NCI-H2196 treated with DMSO at 0.1 percent for 48 hours (cell line): ENCODE measurements around the gene RALBP1.
A peak's percentile ranks its signal among the peaks of the same experiment; 100 is the strongest.
"Not testable (repeated sequence)": the region's sequence is repeated elsewhere in the genome, so short reads cannot be mapped to it uniquely, and the experiment has no call there.

Source experiments
- DNase-seq: peaks from one replicate; lab custom pipeline; 2025; ENCODE audit not compliant: unreplicated experiment; lab: John Stamatoyannopoulos, UW

RALBP1 gene

GRCh38 chr18:9454061-9454703 is 21.1 kb upstream of the RALBP1 start:
- DNase-seq = no peak

- DNase-seq = no peak
Observed at GRCh38 chr18:9455718-9456511, 19.4 kb upstream of the RALBP1 start.

GRCh38 chr18:9466127-9466526 is 9.2 kb upstream of the RALBP1 start:
- no peak for DNase-seq

DNA sequence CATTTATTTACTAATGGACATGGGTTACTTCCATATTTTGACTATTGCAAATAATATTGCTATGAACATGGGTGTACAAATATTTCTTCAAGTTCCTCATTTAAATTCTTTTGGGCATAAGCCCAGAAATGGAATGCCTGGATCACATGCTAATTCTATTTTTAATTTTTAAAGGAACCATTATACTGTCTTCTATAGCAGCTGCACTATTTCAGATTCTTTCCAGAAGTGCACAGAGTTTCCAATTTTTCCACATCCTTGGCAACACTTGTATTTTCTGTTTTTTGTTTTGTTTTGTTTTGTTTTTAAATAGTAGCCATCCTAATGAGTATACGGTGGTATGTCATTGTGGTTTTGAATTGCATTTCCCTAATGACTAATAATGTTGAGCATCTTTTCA is 8.5 kb upstream of the RALBP1 start:
- no peak for DNase-seq

GRCh38 chr18:9468998-9469397 is 6.3 kb upstream of the RALBP1 start:
- DNase-seq = no peak

GRCh38 chr18:9469685-9470084 is 5.6 kb upstream of the RALBP1 start:
- no peak for DNase-seq

DNA sequence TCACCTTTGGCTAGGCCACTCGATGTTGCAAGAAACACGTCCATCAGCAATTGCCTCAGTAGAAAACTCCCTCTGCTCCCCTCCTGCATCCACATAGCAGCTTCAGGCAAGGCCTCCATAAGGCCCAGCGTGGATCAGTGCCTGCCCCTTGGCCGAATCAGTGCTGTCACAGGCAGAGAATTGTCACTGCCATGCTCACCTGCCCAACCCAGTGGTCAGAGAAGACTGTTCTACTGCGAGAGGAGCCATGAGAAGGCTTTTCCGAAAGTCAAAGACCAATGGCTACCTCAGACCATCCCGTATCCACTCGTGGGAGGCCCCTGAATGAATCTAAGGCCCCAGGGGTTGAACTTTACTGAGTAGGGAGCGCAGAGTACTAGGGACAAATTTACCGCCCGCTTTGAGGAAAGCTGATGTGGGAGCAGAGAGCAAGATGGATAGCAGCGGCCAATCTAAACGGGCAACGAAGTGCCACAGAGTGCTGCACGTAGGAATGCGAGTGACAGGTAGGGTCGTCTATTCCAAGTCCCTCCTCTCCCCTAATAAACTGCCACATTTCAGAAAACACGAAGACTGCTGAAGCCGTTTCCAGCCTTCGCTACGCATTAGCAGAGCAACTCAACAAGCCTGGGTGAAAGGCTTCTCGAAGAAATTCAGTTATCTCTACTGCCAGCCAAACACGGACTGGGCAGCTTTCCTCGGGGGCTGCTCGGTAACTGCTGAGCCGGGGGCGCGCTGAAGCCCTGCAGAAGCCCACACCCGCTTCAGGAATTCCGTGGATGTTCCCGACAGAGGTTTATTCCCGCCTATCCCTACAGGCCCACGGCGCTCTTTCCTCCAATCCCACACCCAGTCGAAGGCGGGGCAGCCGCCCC is 968 bp upstream of the RALBP1 start:
- peak; percentile 81 for DNase-seq

GRCh38 chr18:9475643-9476591 is 604 bp downstream of the RALBP1 start:
- no peak for DNase-seq

- not testable (repeated sequence) for DNase-seq
Observed at GRCh38 chr18:9476949-9477348, 1.6 kb downstream of the RALBP1 start.

DNA sequence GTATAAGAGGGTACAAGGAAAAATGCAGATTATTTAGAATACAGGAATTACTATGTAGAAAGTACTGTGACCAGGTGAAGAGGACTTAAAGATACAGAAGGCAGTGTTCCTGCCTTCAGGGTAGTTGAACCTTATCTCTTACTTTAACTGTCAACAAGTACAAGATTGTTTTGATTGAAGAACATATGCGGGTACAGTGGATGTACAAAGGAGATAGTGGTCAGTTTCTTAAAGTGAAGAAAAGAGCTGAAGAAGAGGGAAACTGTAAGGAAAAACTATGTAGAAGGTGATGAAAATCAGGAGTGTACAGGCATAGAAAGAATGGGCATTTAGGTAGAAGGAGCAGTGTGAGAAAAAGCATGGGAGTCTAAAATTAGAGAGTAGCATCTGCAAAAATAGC is 2.2 kb downstream of the RALBP1 start:
- no peak for DNase-seq

- no peak for DNase-seq
Observed at GRCh38 chr18:9478545-9478944, 3.2 kb downstream of the RALBP1 start.

DNA sequence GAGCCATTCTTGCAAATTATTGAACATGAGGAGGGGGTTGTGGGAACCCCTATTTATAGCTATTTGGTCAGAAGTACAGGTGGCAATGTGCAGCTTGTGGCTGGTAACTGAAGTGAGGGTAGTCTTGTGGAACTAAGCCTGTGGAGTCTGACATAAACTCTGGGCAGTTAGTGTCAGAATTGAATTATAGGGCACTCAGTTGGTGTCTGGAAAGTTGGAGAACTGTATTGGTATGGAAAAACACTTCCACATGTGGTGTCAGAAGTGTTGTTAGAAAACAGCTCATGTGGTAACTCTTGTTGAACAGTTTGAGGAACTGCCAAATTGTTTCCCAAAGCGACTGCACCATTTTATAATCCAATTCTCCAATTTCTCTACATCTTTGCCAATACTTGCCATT is 7.5 kb downstream of the RALBP1 start:
- DNase-seq = no peak

DNA sequence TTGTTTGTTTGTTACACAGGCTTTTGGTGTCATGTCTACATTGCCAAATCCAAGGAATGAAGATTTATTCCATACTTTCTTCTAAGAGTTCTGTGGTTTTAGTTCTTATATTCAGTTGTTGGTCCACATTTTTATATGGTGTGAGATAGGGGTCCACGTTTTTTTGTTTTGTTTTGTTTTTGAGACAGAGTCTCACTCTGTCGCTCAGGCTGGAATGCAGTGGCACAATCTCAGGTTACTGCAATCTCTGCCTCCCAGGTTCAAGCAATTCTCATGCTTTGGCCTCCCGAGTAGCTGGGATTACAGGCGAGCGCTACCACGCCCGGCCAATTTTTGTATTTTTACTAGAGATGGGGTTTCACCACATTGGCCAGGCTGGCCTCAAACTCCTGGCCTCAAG is 8.2 kb downstream of the RALBP1 start:
- no peak for DNase-seq

GRCh38 chr18:9484856-9485255 is 9.5 kb downstream of the RALBP1 start:
- DNase-seq = not testable (repeated sequence)

GRCh38 chr18:9488538-9488937 is 13.2 kb downstream of the RALBP1 start:
- no peak for DNase-seq

DNA sequence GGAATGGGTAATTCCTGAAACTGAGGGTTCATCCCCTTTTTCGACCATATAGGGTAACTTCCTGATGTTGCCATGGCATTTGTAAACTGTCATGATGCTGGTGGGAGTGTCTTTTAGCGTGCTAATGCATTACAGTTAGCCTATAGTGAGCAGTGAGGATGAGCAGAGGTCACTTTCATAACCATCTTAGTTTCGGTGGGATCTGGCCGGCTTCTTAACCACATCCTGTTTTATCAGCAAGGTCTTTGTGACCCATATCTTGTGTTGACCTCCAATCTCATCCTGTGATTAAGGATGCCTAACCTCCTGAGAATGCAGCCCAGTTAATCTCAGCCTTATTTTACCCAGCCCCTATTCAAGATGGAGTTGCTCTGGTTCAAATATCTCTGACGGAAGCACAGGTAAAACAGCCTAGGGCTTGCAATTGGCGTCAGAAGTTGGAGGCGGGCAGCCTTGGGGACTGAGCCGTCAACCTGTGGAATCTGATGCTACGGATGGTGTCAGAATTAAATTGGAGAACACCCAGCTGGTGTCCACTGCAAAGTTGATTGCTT is 19.5 kb downstream of the RALBP1 start:
- no peak for DNase-seq

GRCh38 chr18:9495465-9495864 is 20.2 kb downstream of the RALBP1 start:
- no peak for DNase-seq

- no peak for DNase-seq
Observed at GRCh38 chr18:9495916-9496705, 20.8 kb downstream of the RALBP1 start.

- DNase-seq = peak; percentile 83
Observed at GRCh38 chr18:9506046-9506792, 30.9 kb downstream of the RALBP1 start.
